IMR-90 (cell line): ENCODE results near the gene ITPR2. TPM values are rescaled to one million over a fixed set of nuclear protein-coding genes. Genes with fewer than 3 reads are reported as not detected.

Source experiments
- ATAC-seq: fragments of 200-7000 bp; cut with Tn5 transposase; 2 replicates; pipeline ENCODE4 v1.9.1; 2020; ENCODE audit warnings: low read depth, mild to moderate bottlenecking, moderate library complexity
- BruUV-seq: library from RNA; stranded (reverse); fragments of 400-500 nt; replicated peaks from 2 replicates; lab custom pipeline; 2021; lab: Mats Ljungman, UMichigan
- CTCF ChIA-PET: fragments of 300-600 bp; formaldehyde crosslinking; extraction: SDS; loops from one replicate; lab custom pipeline; 2021; ENCODE audit warnings: antibody characterized with exemption; lab: Yijun Ruan, JAX
- POLR2A ChIA-PET: fragments of 300-600 bp; sonication (Branson Sonifier 250); formaldehyde crosslinking; loops from one replicate; lab custom pipeline; 2022; ENCODE audit warnings: antibody characterized with exemption; ENCODE audit not compliant: unreplicated experiment; lab: Charles Lee
- DNase-seq: peaks from one replicate; pipeline ENCODE4 v3.0.0; 2013
- H2AFZ ChIP-seq: replicated peaks from 2 replicates; pipeline ENCODE3; 2013; ENCODE audit warnings: low read length, mild to moderate bottlenecking; ENCODE audit not compliant: poor library complexity
- H2AK5ac ChIP-seq: 2 replicates; pipeline ENCODE4 v1.6.1; 2013; ENCODE audit warnings: low read depth, low read length, inconsistent platforms
- H2AK9ac ChIP-seq: replicated peaks from 2 replicates; pipeline ENCODE3; 2013; ENCODE audit warnings: mild to moderate bottlenecking, low read depth, low read length, moderate library complexity; ENCODE audit not compliant: poor library complexity
- H2BK120ac ChIP-seq: 2 replicates; pipeline ENCODE4 v1.6.1; 2013; ENCODE audit warnings: low read depth, low read length, inconsistent platforms
- H2BK15ac ChIP-seq: 3 replicates; pipeline ENCODE4 v1.6.1; 2013; ENCODE audit warnings: low read depth, low read length, inconsistent platforms
- H2BK20ac ChIP-seq: 2 replicates; pipeline ENCODE4 v1.6.1; 2013; ENCODE audit warnings: low read depth, mild to moderate bottlenecking, inconsistent platforms, low read length, moderate library complexity
- H2BK5ac ChIP-seq: 2 replicates; pipeline ENCODE4 v1.6.1; 2013; ENCODE audit warnings: mild to moderate bottlenecking, low read depth, low read length, inconsistent platforms; ENCODE audit not compliant: poor library complexity, severe bottlenecking
- H3K14ac ChIP-seq: replicated peaks from 2 replicates; pipeline ENCODE4 v1.6.1; 2013; ENCODE audit warnings: low read depth, low read length, inconsistent platforms
- H3K18ac ChIP-seq: 2 replicates; pipeline ENCODE4 v1.6.1; 2013; ENCODE audit warnings: low read depth, low read length, control low read depth
- H3K23ac ChIP-seq: 2 replicates; pipeline ENCODE4 v1.6.1; 2013; ENCODE audit warnings: low read depth, low read length, inconsistent platforms
- H3K27ac ChIP-seq: 2 replicates; pipeline ENCODE4 v1.5.1; 2013; ENCODE audit warnings: mild to moderate bottlenecking, control low read depth, low read length; ENCODE audit not compliant: insufficient read depth
- H3K27me3 ChIP-seq: 2 replicates; pipeline ENCODE4 v1.6.1; 2013; ENCODE audit warnings: low read length; ENCODE audit not compliant: control insufficient read depth, insufficient read depth
- H3K36me3 ChIP-seq: 2 replicates; pipeline ENCODE4 v1.6.1; 2013; ENCODE audit warnings: low read length, mixed read lengths; ENCODE audit not compliant: control insufficient read depth, insufficient read depth
- H3K4ac ChIP-seq: 2 replicates; pipeline ENCODE4 v1.6.1; 2013; ENCODE audit warnings: low read depth, low read length, inconsistent platforms
- H3K4me1 ChIP-seq: 2 replicates; pipeline ENCODE4 v1.6.1; 2013; ENCODE audit warnings: low read length, mixed read lengths; ENCODE audit not compliant: control insufficient read depth, insufficient read depth
- H3K4me2 ChIP-seq: 2 replicates; pipeline ENCODE4 v1.6.1; 2013; ENCODE audit warnings: low read depth, mild to moderate bottlenecking, control low read depth, low read length, moderate library complexity
- H3K4me3 ChIP-seq: 2 replicates; pipeline ENCODE4 v1.5.1; 2013; ENCODE audit warnings: low read depth, mild to moderate bottlenecking, control low read depth, low read length, moderate library complexity; ENCODE audit not compliant: insufficient read depth
- H3K56ac ChIP-seq: 2 replicates; pipeline ENCODE4 v1.6.1; 2013; ENCODE audit warnings: low read length, inconsistent platforms; ENCODE audit not compliant: insufficient read depth; ENCODE audit errors: extremely low read depth
- H3K79me1 ChIP-seq, 2 experiments: 2 replicates each; pipeline ENCODE4 v1.6.1; 2013; ENCODE audit warnings: low read length in 2 of 2, inconsistent platforms in 1 of 2, low read depth in 1 of 2
- H3K9ac ChIP-seq: 2 replicates; pipeline ENCODE4 v1.6.1; 2013; ENCODE audit warnings: low read depth, low read length, control low read depth
- H3K9me1 ChIP-seq: 2 replicates; pipeline ENCODE4 v1.6.1; 2013; ENCODE audit warnings: low read length, inconsistent platforms; ENCODE audit not compliant: insufficient read depth
- H3K9me3 ChIP-seq: 2 replicates; pipeline ENCODE4 v1.6.1; 2013; ENCODE audit warnings: low read length; ENCODE audit not compliant: control insufficient read depth, insufficient read depth
- H4K20me1 ChIP-seq: 2 replicates; pipeline ENCODE4 v1.6.1; 2013; ENCODE audit warnings: low read length, inconsistent platforms; ENCODE audit not compliant: insufficient read depth
- H4K5ac ChIP-seq: 2 replicates; pipeline ENCODE4 v1.6.1; 2013; ENCODE audit warnings: mild to moderate bottlenecking, low read depth, low read length, control low read depth
- H4K8ac ChIP-seq, 2 experiments: 2 replicates each; pipeline ENCODE4 v1.6.1; 2013; ENCODE audit warnings: low read depth in 2 of 2, low read length in 2 of 2, control low read depth in 1 of 2, inconsistent platforms in 1 of 2
- H4K91ac ChIP-seq: 2 replicates; pipeline ENCODE4 v1.6.1; 2013; ENCODE audit warnings: low read depth, low read length, inconsistent platforms; ENCODE audit not compliant: insufficient read depth
- BHLHE40 ChIP-seq: fragments of 150-350 bp; IDR thresholded peaks from 2 replicates; pipeline ENCODE4 v1.6.1; 2016; ENCODE audit warnings: mild to moderate bottlenecking, low read depth, low read length
- CEBPB ChIP-seq: IDR thresholded peaks from 2 replicates; pipeline ENCODE4 v1.6.1; 2012; ENCODE audit warnings: low read depth, low read length, improper control_type of control experiment
- CHD1 ChIP-seq: IDR thresholded peaks from 2 replicates; pipeline ENCODE4 v1.6.1; 2012; ENCODE audit warnings: low read depth, low read length, improper control_type of control experiment
- FOS ChIP-seq: fragments of 150-350 bp; IDR thresholded peaks from 2 replicates; pipeline ENCODE4 v1.6.1; 2016; ENCODE audit warnings: low read depth, low read length
- MAFK ChIP-seq: IDR thresholded peaks from 2 replicates; pipeline ENCODE4 v1.6.1; 2012; ENCODE audit warnings: low read depth, low read length, improper control_type of control experiment
- MAZ ChIP-seq: IDR thresholded peaks from 2 replicates; pipeline ENCODE4 v1.6.1; 2012; ENCODE audit warnings: low read depth, mild to moderate bottlenecking, low read length, improper control_type of control experiment, moderate library complexity, borderline replicate concordance
- MXI1 ChIP-seq: IDR thresholded peaks from 2 replicates; pipeline ENCODE4 v1.6.1; 2012; ENCODE audit warnings: low read depth, mild to moderate bottlenecking, low read length, moderate library complexity, borderline replicate concordance
- NFE2L2 ChIP-seq: fragments of 150-350 bp; IDR thresholded peaks from 2 replicates; pipeline ENCODE4 v1.6.1; 2016; ENCODE audit warnings: low read depth, mild to moderate bottlenecking, low read length
- POLR2A ChIP-seq: IDR thresholded peaks from 2 replicates; pipeline ENCODE4 v1.6.1; 2012; ENCODE audit warnings: mild to moderate bottlenecking, low read depth, low read length
- RAD21 ChIP-seq: IDR thresholded peaks from 2 replicates; pipeline ENCODE4 v1.6.1; 2012; ENCODE audit warnings: low read length, improper control_type of control experiment
- RCOR1 ChIP-seq: IDR thresholded peaks from 2 replicates; pipeline ENCODE4 v1.6.1; 2012; ENCODE audit warnings: mild to moderate bottlenecking, low read length, improper control_type of control experiment; ENCODE audit not compliant: insufficient replicate concordance
- RFX5 ChIP-seq: IDR thresholded peaks from 2 replicates; pipeline ENCODE4 v1.8.0; 2012; ENCODE audit warnings: low read depth, mild to moderate bottlenecking, low read length, moderate library complexity
- SMC3 ChIP-seq: fragments of 150-350 bp; IDR thresholded peaks from 2 replicates; pipeline ENCODE4 v1.6.1; 2016; ENCODE audit warnings: low read depth, mild to moderate bottlenecking, antibody characterized with exemption, low read length, moderate library complexity
- WGBS, 2 experiments: methylation state at CpG; one replicate each; pipeline versions ENCODE4 v1.1.5 to v1.1.7; 2013; ENCODE audit warnings: missing lambda C conversion rate in 2 of 2; ENCODE audit not compliant: insufficient read length in 1 of 2; ENCODE audit errors: extremely low coverage in 2 of 2; 5-methylcytosine and 5-hydroxymethylcytosine counted together
- dilution Hi-C: fragments of 300-500 bp; cut with HindIII; formaldehyde crosslinking; loops from one replicate; pipeline ENCODE4 v1.14.3; 2018; ENCODE audit warnings: low sequenced_read_pairs; ENCODE audit not compliant: unreplicated experiment
- in situ Hi-C: fragments of 300-500 bp; cut with MboI; formaldehyde crosslinking; loops from 3 replicates; pipeline ENCODE4 v1.14.3; 2019; ENCODE audit warnings: low sequenced_read_pairs, inconsistent platforms, mixed read lengths
- intact Hi-C: fragments of 100-400 bp; cut with micrococcal nuclease; formaldehyde crosslinking; loops from 2 replicates; pipeline ENCODE4 v1.10.0; 2022
- polyA plus RNA-seq, 3 experiments: library from polyadenylated mRNA; depleted of rRNA; stranded (reverse); fragments of >200 nt; gene quantifications; 2 replicates each; pipeline ENCODE4 v1.2.3, GENCODE V29; 2012; ENCODE audit warnings: low replicate concordance in 1 of 3
- total RNA-seq: library from RNA; depleted of rRNA; stranded (reverse); fragments of >200 nt; gene quantifications from 2 replicates; pipeline ENCODE4 v1.2.3, GENCODE V29; 2012
- TF ChIP-seq, protein P1 (sequence below): conservative IDR thresholded peaks from 2 replicates; pipeline ENCODE4 v1.5.1; 2012; ENCODE audit warnings: mild to moderate bottlenecking, low read depth, low read length, improper control_type of control experiment
- TF ChIP-seq, protein P2 (sequence below): fragments of 150-350 bp; IDR thresholded peaks from 2 replicates; pipeline ENCODE4 v1.6.1; 2017; ENCODE audit warnings: mild to moderate bottlenecking, antibody characterized with exemption, low read length, low read depth
- TF ChIP-seq, protein P3 (sequence below): fragments of 150-350 bp; IDR thresholded peaks from 2 replicates; pipeline ENCODE4 v1.6.1; 2016; ENCODE audit warnings: low read depth, mild to moderate bottlenecking, low read length, moderate library complexity, borderline replicate concordance

ITPR2 gene
- total and polyA plus RNA-seq, 2 of the 4 experiments (the other 2 are of a cell fraction), result 1.2 to 9.0 TPM

- H2BK120ac ChIP-seq, result no peak overlapping the region
- ChIA-PET POLR2A (no interaction called here), CTCF (no interaction called here)
- no TSS peak for BruUV-seq
- no peak overlapping the region for H3K27ac ChIP-seq
- H2AFZ ChIP-seq, result no peak overlapping the region
- no peaks in the 10 kb centered on the region for H4K20me1 ChIP-seq
- in situ Hi-C loops (no loop called here), intact Hi-C loops (no loop called here), dilution Hi-C loops (no loop called here)
- no peak overlapping the region for H3K9ac ChIP-seq
- no peaks in the 10 kb centered on the region for H3K4me1 ChIP-seq
- no peak overlapping the region for H3K18ac ChIP-seq
- no peak overlapping the region for H2BK20ac ChIP-seq
- TF ChIP-seq CHD1 (no peak), RCOR1 (no peak), NFE2L2 (no peak), POLR2A (no peak), BHLHE40 (no peak), RAD21 (no peak), MXI1 (no peak), RFX5 (no peak), MAZ (no peak), CEBPB (no peak), MAFK (no peak), FOS (no peak), SMC3 (no peak)
- TF ChIP-seq, protein P1, sequence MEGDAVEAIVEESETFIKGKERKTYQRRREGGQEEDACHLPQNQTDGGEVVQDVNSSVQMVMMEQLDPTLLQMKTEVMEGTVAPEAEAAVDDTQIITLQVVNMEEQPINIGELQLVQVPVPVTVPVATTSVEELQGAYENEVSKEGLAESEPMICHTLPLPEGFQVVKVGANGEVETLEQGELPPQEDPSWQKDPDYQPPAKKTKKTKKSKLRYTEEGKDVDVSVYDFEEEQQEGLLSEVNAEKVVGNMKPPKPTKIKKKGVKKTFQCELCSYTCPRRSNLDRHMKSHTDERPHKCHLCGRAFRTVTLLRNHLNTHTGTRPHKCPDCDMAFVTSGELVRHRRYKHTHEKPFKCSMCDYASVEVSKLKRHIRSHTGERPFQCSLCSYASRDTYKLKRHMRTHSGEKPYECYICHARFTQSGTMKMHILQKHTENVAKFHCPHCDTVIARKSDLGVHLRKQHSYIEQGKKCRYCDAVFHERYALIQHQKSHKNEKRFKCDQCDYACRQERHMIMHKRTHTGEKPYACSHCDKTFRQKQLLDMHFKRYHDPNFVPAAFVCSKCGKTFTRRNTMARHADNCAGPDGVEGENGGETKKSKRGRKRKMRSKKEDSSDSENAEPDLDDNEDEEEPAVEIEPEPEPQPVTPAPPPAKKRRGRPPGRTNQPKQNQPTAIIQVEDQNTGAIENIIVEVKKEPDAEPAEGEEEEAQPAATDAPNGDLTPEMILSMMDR, result no peak
- TF ChIP-seq, protein P2, sequence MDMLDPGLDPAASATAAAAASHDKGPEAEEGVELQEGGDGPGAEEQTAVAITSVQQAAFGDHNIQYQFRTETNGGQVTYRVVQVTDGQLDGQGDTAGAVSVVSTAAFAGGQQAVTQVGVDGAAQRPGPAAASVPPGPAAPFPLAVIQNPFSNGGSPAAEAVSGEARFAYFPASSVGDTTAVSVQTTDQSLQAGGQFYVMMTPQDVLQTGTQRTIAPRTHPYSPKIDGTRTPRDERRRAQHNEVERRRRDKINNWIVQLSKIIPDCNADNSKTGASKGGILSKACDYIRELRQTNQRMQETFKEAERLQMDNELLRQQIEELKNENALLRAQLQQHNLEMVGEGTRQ, result no peak
- TF ChIP-seq, protein P3, sequence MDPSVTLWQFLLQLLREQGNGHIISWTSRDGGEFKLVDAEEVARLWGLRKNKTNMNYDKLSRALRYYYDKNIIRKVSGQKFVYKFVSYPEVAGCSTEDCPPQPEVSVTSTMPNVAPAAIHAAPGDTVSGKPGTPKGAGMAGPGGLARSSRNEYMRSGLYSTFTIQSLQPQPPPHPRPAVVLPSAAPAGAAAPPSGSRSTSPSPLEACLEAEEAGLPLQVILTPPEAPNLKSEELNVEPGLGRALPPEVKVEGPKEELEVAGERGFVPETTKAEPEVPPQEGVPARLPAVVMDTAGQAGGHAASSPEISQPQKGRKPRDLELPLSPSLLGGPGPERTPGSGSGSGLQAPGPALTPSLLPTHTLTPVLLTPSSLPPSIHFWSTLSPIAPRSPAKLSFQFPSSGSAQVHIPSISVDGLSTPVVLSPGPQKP, result no peak
- H3K4me2 ChIP-seq, result no peak overlapping the region
- no peak overlapping the region for H3K4me3 ChIP-seq
- H3K79me1 ChIP-seq, result no peaks in the 10 kb centered on the region
- no peaks in the 10 kb centered on the region for H3K9me1 ChIP-seq
- no peak overlapping the region for H2BK5ac ChIP-seq
- DNase-seq (no peak), ATAC-seq (no peak)
- H3K14ac ChIP-seq, result no peak overlapping the region
- no peak overlapping the region for H2BK15ac ChIP-seq
- H2AK5ac ChIP-seq, result no peak overlapping the region
- H3K23ac ChIP-seq, result no peak overlapping the region
- no peak overlapping the region for H4K8ac ChIP-seq
- H4K5ac ChIP-seq, result no peak overlapping the region
- WGBS, 2 experiments, result no CpG with 5 or more reads among the region's 1 CpG
- H3K36me3 ChIP-seq, result no peaks in the 10 kb centered on the region
- H3K27me3 ChIP-seq, result no peaks in the 10 kb centered on the region
- H4K91ac ChIP-seq, result no peak overlapping the region
- no peak overlapping the region for H3K56ac ChIP-seq
- no peaks in the 10 kb centered on the region for H3K9me3 ChIP-seq
- H3K4ac ChIP-seq, result no peak overlapping the region
- no peak overlapping the region for H2AK9ac ChIP-seq
These were observed 448.5 kb downstream of the ITPR2 start for GRCh38 chr12:26384536-26384935.
